ENCODE data around the gene ACE. TPM values are rescaled to one million over a fixed set of nuclear protein-coding genes. Genes with fewer than 3 reads are reported as not detected.

ACE gene
- total RNA-seq, 4 donors from 2014 or later = 7.5 to 35.3 (median 14.1) TPM

DNA sequence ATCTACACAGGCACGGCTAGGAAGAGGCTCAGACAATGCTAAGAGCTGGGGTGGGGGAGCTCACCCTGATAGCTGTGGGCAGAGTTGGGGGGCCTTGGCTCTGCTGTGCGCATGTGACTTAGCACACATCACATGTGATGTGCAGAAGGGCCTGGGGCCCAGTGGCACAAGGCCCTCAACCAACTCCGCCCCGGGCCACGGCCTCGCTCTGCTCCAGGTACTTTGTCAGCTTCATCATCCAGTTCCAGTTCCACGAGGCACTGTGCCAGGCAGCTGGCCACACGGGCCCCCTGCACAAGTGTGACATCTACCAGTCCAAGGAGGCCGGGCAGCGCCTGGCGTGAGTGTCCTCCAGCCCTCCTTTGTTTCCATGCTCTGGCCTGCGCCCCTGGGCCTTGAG is 19.3 kb downstream of the ACE start:
- no peak overlapping the region for H3K4me3 ChIP-seq
- no peak for TF ChIP-seq EP300 (IDR thresholded peaks at IDR 0.05)
- TF ChIP-seq, protein P1, sequence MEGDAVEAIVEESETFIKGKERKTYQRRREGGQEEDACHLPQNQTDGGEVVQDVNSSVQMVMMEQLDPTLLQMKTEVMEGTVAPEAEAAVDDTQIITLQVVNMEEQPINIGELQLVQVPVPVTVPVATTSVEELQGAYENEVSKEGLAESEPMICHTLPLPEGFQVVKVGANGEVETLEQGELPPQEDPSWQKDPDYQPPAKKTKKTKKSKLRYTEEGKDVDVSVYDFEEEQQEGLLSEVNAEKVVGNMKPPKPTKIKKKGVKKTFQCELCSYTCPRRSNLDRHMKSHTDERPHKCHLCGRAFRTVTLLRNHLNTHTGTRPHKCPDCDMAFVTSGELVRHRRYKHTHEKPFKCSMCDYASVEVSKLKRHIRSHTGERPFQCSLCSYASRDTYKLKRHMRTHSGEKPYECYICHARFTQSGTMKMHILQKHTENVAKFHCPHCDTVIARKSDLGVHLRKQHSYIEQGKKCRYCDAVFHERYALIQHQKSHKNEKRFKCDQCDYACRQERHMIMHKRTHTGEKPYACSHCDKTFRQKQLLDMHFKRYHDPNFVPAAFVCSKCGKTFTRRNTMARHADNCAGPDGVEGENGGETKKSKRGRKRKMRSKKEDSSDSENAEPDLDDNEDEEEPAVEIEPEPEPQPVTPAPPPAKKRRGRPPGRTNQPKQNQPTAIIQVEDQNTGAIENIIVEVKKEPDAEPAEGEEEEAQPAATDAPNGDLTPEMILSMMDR (IDR thresholded peaks at IDR 0.05) = no peak
- no peak for TF ChIP-seq POLR2A (IDR thresholded peaks at IDR 0.05)
- H3K27me3 ChIP-seq = no peaks in the 10 kb centered on the region
- H3K4me1 ChIP-seq = no peaks in the 10 kb centered on the region
- WGBS, 2 donors = 87 to 89% methylated on average over 11 to 12 of the region's 12 CpGs
- no peak for DNase-seq (ENCODE audit: low spot score in 2 of 2)
- H3K9me3 ChIP-seq = no peaks in the 10 kb centered on the region
- no peaks in the 10 kb centered on the region for H3K36me3 ChIP-seq
- no peak overlapping the region for H3K27ac ChIP-seq

DNA sequence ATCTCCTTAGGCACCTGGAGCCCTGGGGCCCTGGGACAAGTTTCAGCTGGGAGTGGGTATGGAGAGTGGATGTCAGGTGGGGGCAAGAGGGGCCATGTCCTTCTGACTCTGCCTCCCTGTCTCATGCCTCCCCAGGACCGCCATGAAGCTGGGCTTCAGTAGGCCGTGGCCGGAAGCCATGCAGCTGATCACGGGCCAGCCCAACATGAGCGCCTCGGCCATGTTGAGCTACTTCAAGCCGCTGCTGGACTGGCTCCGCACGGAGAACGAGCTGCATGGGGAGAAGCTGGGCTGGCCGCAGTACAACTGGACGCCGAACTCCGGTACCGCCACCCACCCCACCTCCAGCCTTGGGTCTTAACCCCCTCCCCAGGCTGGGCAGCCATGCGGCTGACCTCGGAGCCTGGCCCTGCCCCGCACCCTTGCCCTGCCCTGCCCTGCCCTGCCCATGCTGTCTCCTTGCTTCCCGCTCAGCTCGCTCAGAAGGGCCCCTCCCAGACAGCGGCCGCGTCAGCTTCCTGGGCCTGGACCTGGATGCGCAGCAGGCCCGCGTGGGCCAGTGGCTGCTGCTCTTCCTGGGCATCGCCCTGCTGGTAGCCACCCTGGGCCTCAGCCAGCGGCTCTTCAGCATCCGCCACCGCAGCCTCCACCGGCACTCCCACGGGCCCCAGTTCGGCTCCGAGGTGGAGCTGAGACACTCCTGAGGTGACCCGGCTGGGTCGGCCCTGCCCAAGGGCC is 20.0 kb downstream of the ACE start:
- no peak for DNase-seq (ENCODE audit: low spot score in 2 of 2)
- H3K36me3 ChIP-seq = no peaks in the 10 kb centered on the region
- H3K4me3 ChIP-seq = no peak overlapping the region
- no peak overlapping the region for H3K27ac ChIP-seq
- 80 to 87% methylated on average over 21 to 25 of the region's 36 CpGs for WGBS, 2 donors
- no peaks in the 10 kb centered on the region for H3K27me3 ChIP-seq
- H3K4me1 ChIP-seq = no peaks in the 10 kb centered on the region
- TF ChIP-seq, protein P1 (IDR thresholded peaks at IDR 0.05) = no peak
- no peak for TF ChIP-seq POLR2A (IDR thresholded peaks at IDR 0.05)
- no peak for TF ChIP-seq EP300 (IDR thresholded peaks at IDR 0.05)
- no peaks in the 10 kb centered on the region for H3K9me3 ChIP-seq

DNA sequence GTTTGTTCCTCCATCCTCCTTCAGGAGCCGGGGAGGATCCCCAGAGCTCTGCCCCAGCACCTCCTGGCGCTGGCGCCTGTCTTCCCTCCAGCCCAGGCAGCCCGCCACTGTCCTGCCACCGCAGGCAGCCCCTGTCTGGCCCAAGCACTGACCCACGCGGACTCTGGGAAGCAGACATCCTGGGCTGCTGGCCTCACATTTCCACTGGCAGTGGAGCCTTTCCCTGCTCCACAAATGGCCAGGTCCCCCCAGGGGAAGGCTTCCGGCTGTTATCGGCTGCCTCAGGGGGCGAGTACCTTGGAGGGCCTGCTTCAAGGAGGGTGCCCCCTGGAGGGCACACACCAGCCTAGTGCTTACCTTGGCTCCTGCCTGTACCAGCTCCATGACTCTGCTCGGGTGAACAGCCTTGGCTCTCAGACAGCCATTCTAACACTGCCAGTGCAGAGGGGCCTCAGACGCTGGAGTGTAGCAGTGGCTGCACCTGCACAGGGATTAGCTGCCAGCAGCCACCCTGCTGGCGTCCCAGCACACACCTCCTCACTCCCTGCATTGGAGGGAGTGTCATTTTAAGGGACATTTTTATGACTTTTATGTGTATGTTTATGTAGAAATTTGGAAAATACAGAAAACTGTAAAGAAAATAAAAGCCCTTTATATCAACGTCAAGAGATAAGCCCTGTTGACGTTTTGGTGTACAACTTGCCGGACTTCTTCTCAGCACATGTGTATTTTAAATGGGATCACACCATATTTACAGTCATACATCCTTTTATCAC is 21.0 kb downstream of the ACE start:
- 64 to 69% methylated on average over 7 to 15 of the region's 16 CpGs for WGBS, 2 donors
- no peak overlapping the region for H3K27ac ChIP-seq
- H3K36me3 ChIP-seq = no peaks in the 10 kb centered on the region
- H3K4me3 ChIP-seq = no peak overlapping the region
- no peak for DNase-seq (ENCODE audit: low spot score in 2 of 2)
- TF ChIP-seq, protein P1 (IDR thresholded peaks at IDR 0.05) = no peak
- TF ChIP-seq POLR2A (IDR thresholded peaks at IDR 0.05) (no peak), EP300 (IDR thresholded peaks at IDR 0.05) (no peak)
- no peaks in the 10 kb centered on the region for H3K9me3 ChIP-seq
- peaks cover 0 to 5% of the 10 kb centered on the region in 2 donors for H3K27me3 ChIP-seq
- H3K4me1 ChIP-seq = no peaks in the 10 kb centered on the region

DNA sequence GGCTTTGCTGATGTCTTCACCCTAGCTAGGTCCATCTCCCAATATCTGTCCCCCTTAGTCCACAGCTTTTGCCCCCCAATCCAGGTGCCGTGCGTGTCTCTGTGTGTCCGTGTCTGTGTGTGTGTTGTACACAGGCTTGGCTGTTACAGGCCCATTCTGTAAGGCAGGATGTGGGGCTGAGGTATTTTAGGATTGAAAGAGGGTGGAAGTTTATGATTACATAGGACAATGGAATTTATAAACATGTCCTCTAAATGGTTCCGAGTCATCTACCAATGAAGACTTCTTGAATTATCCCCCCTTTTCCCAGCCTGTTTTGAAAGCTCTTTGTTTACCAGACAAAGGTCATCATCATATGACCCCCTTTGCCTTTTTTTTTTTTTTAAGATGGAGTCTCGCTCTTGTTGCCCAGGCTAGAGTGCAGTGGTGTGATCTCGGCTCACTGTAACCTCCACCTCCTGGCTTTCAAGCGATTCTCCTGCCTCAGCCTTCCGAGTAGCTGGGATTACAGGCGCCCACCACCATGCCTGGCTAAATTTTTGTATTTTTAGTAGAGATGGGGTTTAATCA is 21.9 kb downstream of the ACE start:
- no peak for DNase-seq (ENCODE audit: low spot score in 2 of 2)
- peaks cover 0 to 5% of the 10 kb centered on the region in 2 donors for H3K27me3 ChIP-seq
- H3K36me3 ChIP-seq = no peaks in the 10 kb centered on the region
- WGBS, 2 donors = 71 to 72% methylated on average over 9 of the region's 9 CpGs
- H3K4me1 ChIP-seq = no peaks in the 10 kb centered on the region
- H3K4me3 ChIP-seq = no peak overlapping the region
- no peaks in the 10 kb centered on the region for H3K9me3 ChIP-seq
- no peak overlapping the region for H3K27ac ChIP-seq
- TF ChIP-seq, protein P1 (IDR thresholded peaks at IDR 0.05) = no peak
- TF ChIP-seq EP300 (IDR thresholded peaks at IDR 0.05) (no peak), POLR2A (IDR thresholded peaks at IDR 0.05) (no peak)
